ENCODE data around the gene KCTD3.

DNA sequence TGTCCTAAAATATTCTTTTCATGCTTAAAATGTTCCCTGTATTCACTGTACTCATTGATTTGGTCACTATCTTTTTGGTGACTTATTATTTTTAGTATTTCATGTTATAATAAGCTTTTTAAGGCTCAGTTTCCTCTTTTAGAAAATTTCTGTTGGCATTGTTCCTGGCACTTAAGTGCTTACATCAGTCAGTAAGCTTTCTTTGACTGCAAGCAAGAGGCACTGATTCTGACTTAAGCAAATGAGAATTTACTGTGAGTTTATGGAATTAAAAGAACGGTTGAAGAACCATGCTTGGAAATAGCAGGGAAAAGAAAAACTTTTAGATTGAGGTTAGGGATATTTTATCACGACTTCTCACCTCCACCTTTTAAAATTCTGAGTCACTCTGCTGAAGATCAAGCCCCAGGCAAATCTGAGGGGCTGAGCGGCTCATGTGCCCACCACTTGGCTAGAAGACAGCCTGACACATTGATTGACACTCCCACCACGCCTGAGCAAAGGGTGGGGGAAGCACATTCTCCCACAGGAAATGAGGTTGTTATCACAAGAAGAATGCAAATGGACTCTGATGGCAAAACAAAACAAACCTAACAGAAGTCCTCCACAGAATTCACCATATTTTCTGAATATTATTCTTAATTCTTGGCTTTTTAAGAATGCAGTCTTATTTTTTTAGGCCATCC, 102.8 kb downstream of the KCTD3 start:
- TF ChIP-seq POLR2A (IDR thresholded peaks at IDR 0.05; ENCODE audit: low read length) (no peak), GATA1 (IDR thresholded peaks at IDR 0.05; ENCODE audit: low read depth, low read length) (no peak)
